ENCODE data around the gene EFEMP2.

The EFEMP2 gene

DNA sequence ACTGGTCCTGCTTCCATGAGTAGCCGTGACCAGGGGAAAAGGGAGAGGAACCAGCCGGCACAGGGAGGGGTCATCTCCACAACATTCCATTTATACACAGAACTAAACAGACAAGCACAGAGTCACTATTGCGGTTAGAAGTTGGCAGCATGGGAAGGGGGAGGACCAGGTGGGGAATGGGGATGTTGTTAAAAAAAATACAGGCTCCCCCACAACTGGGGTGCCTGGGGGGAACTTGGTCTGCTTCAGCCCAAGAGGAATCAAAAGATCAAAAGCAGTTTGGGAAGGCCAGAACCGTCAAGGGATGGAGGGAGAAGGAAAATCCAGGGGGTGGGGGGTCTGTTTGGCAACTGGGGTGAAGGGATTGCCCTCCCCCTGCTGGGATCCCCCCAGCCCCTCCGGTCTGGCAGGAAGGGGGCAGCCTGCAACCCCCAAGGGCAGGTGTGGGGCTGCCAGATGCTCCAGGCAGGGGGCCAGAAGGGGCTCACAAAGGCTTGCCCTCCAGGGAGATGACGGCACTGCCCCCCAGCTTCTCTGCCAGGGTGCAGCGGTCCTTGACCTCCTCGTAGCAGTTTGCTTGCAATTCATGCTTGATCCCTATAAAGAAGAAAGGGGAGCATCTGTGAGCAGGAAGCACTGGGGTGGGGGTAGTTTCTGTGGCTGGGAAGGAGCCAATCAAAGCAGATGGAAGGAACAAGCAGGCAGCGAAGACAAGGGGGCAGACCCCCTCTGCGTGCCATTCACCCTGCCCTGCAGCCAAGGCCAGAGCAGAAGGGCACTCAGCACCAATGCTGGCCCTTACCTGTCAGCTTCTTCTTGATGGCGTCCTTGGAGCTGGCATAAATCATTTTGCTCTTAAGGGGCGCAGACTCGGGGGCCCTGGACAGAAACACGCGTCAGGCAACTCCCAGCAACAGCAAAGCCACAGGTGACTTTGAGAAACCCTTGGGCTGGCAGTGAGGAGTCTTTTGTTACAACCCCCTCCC is 17.5 kb downstream of the EFEMP2 start:
- TF ChIP-seq, protein P1, sequence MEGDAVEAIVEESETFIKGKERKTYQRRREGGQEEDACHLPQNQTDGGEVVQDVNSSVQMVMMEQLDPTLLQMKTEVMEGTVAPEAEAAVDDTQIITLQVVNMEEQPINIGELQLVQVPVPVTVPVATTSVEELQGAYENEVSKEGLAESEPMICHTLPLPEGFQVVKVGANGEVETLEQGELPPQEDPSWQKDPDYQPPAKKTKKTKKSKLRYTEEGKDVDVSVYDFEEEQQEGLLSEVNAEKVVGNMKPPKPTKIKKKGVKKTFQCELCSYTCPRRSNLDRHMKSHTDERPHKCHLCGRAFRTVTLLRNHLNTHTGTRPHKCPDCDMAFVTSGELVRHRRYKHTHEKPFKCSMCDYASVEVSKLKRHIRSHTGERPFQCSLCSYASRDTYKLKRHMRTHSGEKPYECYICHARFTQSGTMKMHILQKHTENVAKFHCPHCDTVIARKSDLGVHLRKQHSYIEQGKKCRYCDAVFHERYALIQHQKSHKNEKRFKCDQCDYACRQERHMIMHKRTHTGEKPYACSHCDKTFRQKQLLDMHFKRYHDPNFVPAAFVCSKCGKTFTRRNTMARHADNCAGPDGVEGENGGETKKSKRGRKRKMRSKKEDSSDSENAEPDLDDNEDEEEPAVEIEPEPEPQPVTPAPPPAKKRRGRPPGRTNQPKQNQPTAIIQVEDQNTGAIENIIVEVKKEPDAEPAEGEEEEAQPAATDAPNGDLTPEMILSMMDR (IDR thresholded peaks at IDR 0.05) = no peak
- Histone ChIP-seq H3K4me3 (ENCODE audit: low read depth, low read length) (no peak overlapping the region), H3K4me1 (peaks cover 6% of the 10 kb centered on the region), H3K4me2 (ENCODE audit: low read length) (no peak overlapping the region), H3K36me3 (ENCODE audit: control insufficient read depth, insufficient read depth, low read length) (no peaks in the 10 kb centered on the region), H2AFZ (no peak overlapping the region), H3K9me3 (ENCODE audit: control insufficient read depth, low read length) (no peaks in the 10 kb centered on the region), H3K27ac (no peak overlapping the region), H3K79me2 (peaks cover 3% of the 10 kb centered on the region), H3K27me3 (ENCODE audit: control insufficient read depth, insufficient read depth, low read length) (no peaks in the 10 kb centered on the region), H3K9ac (no peak overlapping the region)

DNA sequence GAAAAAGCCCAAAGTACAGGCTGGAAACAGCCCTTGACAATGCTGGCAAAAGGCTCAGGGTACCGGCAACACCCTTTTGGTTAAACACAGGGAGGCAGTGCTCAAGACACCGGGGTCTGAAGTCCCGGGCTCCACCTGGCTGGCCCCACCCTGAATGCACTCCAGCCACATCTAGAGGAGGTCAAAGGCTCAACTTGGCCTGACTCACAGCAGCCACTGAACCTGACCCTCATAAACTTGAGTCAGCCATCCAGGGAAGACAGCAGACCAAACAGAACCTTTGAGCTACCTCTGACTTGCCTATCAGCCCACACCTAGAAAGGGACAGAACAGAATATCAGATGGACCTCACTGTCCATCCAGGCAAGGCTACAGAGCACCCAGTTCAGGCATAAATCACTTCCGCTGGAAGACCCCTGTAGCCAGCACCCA is 18.4 kb downstream of the EFEMP2 start:
- no peak overlapping the region for H3K27ac ChIP-seq
- no peaks in the 10 kb centered on the region for H3K27me3 ChIP-seq (ENCODE audit: control insufficient read depth, insufficient read depth, low read length)
- no peak overlapping the region for H3K4me2 ChIP-seq (ENCODE audit: low read length)
- peaks cover 6% of the 10 kb centered on the region for H3K4me1 ChIP-seq
- no peak overlapping the region for H2AFZ ChIP-seq
- no peaks in the 10 kb centered on the region for H3K36me3 ChIP-seq (ENCODE audit: control insufficient read depth, insufficient read depth, low read length)
- H3K4me3 ChIP-seq (ENCODE audit: low read depth, low read length) = no peak overlapping the region
- H3K9ac ChIP-seq = no peak overlapping the region
- H3K79me2 ChIP-seq = peaks cover 3% of the 10 kb centered on the region
- H3K9me3 ChIP-seq (ENCODE audit: control insufficient read depth, low read length) = no peaks in the 10 kb centered on the region
- TF ChIP-seq, protein P1 (IDR thresholded peaks at IDR 0.05) = no peak

DNA sequence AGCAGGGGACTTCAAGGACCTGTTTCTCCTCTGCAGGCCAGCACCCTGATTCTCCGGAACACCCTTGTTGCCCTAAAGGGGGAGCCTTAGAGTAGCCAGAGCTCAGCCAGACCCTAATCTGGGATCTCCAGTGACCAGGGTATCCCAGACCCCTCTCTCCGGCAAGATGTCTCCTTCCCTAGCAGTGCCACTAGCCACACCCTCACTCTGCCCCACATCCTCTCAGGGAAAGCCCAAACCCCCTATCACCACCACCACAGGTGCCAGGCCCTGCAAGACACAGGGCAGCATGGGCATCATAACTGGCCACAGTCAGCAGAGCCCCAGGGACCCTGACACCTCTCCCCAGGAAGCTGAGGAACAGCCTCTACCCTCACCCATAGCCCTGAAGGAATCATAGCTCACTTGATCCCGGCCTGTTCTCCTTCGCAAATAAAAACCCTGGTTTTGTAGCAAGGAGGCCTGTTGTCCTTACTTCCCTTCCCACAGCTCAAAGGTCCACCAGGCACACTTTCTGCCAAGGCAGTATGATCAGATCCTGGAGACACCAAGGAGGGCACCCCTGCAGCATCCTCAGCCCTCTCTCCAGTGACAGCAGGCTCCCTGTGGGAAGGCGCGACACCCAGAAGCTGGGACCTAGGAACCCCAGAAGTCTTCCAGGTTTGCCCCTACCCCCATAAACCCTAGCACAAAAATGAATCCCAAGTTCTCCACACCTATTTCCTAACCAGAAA is 19.2 kb downstream of the EFEMP2 start:
- no peak overlapping the region for H3K4me2 ChIP-seq (ENCODE audit: low read length)
- H3K79me2 ChIP-seq = peaks cover 3% of the 10 kb centered on the region
- TF ChIP-seq, protein P1 (IDR thresholded peaks at IDR 0.05) = no peak
- H3K4me3 ChIP-seq (ENCODE audit: low read depth, low read length) = no peak overlapping the region
- H3K4me1 ChIP-seq = peaks cover 6% of the 10 kb centered on the region
- no peaks in the 10 kb centered on the region for H3K27me3 ChIP-seq (ENCODE audit: control insufficient read depth, insufficient read depth, low read length)
- H3K9me3 ChIP-seq (ENCODE audit: control insufficient read depth, low read length) = no peaks in the 10 kb centered on the region
- no peak overlapping the region for H3K27ac ChIP-seq
- H2AFZ ChIP-seq = no peak overlapping the region
- no peaks in the 10 kb centered on the region for H3K36me3 ChIP-seq (ENCODE audit: control insufficient read depth, insufficient read depth, low read length)
- H3K9ac ChIP-seq = no peak overlapping the region

DNA sequence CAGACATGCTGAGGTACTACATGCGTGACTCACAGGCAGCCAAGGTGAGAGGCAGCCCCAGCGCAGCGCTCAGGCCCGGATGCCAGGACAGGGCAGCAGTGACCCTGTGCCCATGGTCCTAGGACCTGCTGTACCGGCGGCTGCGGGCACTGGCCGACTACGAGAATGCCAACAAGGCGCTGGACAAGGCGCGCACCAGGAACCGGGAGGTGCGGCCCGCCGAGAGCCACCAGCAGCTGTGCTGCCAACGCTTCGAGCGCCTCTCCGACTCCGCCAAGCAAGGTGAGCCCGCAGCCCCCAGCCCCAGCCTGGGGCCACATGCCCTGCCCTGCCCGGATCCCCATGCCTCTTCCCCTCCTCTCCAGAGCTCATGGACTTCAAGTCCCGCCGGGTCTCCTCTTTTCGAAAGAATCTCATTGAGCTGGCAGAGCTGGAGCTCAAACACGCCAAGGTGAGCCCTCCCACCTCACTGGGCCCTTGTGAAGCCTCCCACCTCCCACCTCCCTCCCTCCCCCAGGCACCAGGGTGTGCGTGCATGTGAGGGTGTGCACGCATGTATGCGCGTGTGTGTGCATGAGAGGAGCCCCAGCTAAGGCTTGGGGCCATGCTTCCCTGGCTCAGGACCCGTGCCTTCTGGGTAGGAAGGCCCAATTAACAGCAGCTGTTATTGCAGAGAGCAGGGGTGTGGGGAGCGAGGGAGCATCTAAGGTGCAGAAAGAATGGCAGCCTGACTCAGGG is 19.9 kb downstream of the EFEMP2 start:
- H3K4me3 ChIP-seq (ENCODE audit: low read depth, low read length) = no peak overlapping the region
- no peak overlapping the region for H3K27ac ChIP-seq
- H3K36me3 ChIP-seq (ENCODE audit: control insufficient read depth, insufficient read depth, low read length) = no peaks in the 10 kb centered on the region
- no peak overlapping the region for H2AFZ ChIP-seq
- TF ChIP-seq, protein P1 (IDR thresholded peaks at IDR 0.05) = no peak
- peaks cover 3% of the 10 kb centered on the region for H3K79me2 ChIP-seq
- H3K4me1 ChIP-seq = peaks cover 6% of the 10 kb centered on the region
- H3K27me3 ChIP-seq (ENCODE audit: control insufficient read depth, insufficient read depth, low read length) = no peaks in the 10 kb centered on the region
- no peak overlapping the region for H3K4me2 ChIP-seq (ENCODE audit: low read length)
- H3K9ac ChIP-seq = no peak overlapping the region
- no peaks in the 10 kb centered on the region for H3K9me3 ChIP-seq (ENCODE audit: control insufficient read depth, low read length)
